Neutrophil (primary cell): ENCODE measurements around the gene CCDC70.

Experiments used
- H3K27ac ChIP-seq: fragments of 200-600 bp; sonication (generic); 2 replicates; pipeline ENCODE4 v1.5.1; 2016; ENCODE audit warnings: mild to moderate bottlenecking, moderate library complexity
- H3K27me3 ChIP-seq: fragments of 200-600 bp; sonication (generic); 2 replicates; pipeline ENCODE4 v1.6.0; 2016; ENCODE audit warnings: mild to moderate bottlenecking
- H3K36me3 ChIP-seq: fragments of 200-600 bp; sonication (generic); 2 replicates; pipeline ENCODE4 v1.5.1; 2017
- H3K4me1 ChIP-seq, 2 experiments: fragments of 200-600 bp in 1 of 2; sonication (generic) in 1 of 2; 1 replicate in 1 of 2; 2 replicates in 1 of 2; pipeline versions ENCODE4 v1.5.1 to v1.6.1; 2013 to 2016; ENCODE audit warnings: low read depth in 1 of 2, low read length in 1 of 2, mild to moderate bottlenecking in 1 of 2, moderate library complexity in 1 of 2; ENCODE audit not compliant: control insufficient read depth in 1 of 2, insufficient read depth in 1 of 2
- H3K4me3 ChIP-seq, 2 experiments: fragments of 200-600 bp in 1 of 2; sonication (generic) in 1 of 2; 1 replicate in 1 of 2; 2 replicates in 1 of 2; pipeline ENCODE4 v1.5.1; 2013 to 2016; ENCODE audit warnings: low read depth in 1 of 2, low read length in 1 of 2, mild to moderate bottlenecking in 1 of 2, moderate library complexity in 1 of 2
- H3K9me3 ChIP-seq: fragments of 200-600 bp; sonication (generic); 2 replicates; pipeline ENCODE4 v1.5.1; 2016
- CTCF ChIP-seq: fragments of 200-600 bp; sonication (generic); IDR thresholded peaks from 2 replicates; pipeline ENCODE4 v1.5.1; 2016; ENCODE audit warnings: antibody characterized with exemption

Gene CCDC70

GRCh38 chr13:51831519-51831918 lies 30.2 kb upstream of the CCDC70 start:
- H3K27me3 ChIP-seq: no peaks in the 10 kb centered on the region
- peak overlapping the region; percentile 97 for H3K27ac ChIP-seq
- H3K9me3 ChIP-seq: no peaks in the 10 kb centered on the region
- TF ChIP-seq CTCF: no peak
- H3K4me1 ChIP-seq: peaks cover 100% of the 10 kb centered on the region in 2 experiments
- H3K4me3 ChIP-seq: no peak overlapping the region
- peaks cover 3% of the 10 kb centered on the region for H3K36me3 ChIP-seq

DNA sequence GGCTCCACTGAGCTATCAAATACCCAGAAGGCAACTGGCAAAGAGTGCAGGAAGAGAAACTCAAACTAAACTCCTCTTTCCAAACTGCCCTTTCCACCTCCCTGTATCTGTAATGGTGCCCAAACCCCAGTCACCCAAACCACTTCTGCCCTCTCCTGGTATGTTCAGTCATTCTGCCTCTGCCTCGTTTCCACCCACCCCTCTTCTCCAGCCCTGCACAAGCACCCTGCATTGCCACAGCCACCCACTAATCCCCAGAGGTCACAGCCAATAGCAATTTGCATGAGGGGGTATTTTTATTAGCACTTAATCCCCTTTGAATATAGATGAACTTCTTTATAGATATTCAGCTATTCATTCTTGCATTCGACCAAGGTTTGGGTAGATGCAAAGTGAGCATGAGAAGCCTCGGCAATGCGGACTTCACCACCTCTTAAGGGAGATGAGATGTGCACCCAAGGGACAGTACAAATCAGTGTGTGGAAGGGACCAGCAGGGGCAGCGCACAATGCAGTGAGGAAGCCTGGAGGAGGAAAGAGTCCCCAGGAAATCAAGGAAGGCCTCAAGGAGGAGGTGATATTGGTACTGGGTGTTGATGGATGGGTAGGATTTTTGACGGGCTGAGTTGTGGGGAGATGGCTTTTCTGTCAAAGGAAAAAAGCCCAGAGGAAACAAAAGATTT lies 29.2 kb upstream of the CCDC70 start:
- peaks cover 100% of the 10 kb centered on the region in 2 experiments for H3K4me1 ChIP-seq
- TF ChIP-seq CTCF: peak; percentile 71
- peaks cover 3% of the 10 kb centered on the region for H3K36me3 ChIP-seq
- H3K4me3 ChIP-seq: no peak overlapping the region
- no peaks in the 10 kb centered on the region for H3K27me3 ChIP-seq
- peak overlapping the region; percentile 97 for H3K27ac ChIP-seq
- H3K9me3 ChIP-seq: no peaks in the 10 kb centered on the region

DNA sequence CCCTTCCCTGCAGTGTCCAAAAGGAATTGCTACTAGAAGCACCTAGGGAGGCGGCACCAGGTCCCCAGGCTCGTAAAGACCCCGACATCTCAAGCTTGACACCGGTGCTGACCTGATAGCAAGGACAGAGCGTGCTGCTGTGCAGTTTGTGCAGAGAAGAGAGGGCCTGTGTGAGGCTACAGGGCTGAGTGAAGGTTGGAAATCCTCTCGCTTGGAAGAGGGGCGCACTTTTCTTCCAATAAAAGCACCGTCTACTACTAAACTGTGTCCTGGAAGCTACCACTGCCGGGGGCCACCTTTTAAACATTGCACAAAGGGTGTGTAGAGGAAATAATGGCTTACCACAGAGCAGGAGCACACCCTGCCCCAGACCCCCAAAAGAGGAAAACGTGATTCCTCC lies 27.8 kb upstream of the CCDC70 start:
- peak overlapping the region; percentile 97 for H3K27ac ChIP-seq
- H3K36me3 ChIP-seq: peaks cover 3% of the 10 kb centered on the region
- no peaks in the 10 kb centered on the region for H3K27me3 ChIP-seq
- no peak for TF ChIP-seq CTCF
- H3K9me3 ChIP-seq: no peaks in the 10 kb centered on the region
- H3K4me3 ChIP-seq: no peak overlapping the region
- peaks cover 100% of the 10 kb centered on the region in 2 experiments for H3K4me1 ChIP-seq

- peak overlapping the region; percentile 97 for H3K27ac ChIP-seq
Measured at GRCh38 chr13:51834581-51835171, 27.1 kb upstream of the CCDC70 start.

GRCh38 chr13:51837016-51837415 lies 24.8 kb upstream of the CCDC70 start:
- Histone ChIP-seq H3K27ac (peak overlapping the region; percentile 97), H3K4me1 (peaks cover 94 to 99% of the 10 kb centered on the region in 2 experiments), H3K4me3 (peak overlapping the region; percentile 51 to 62), H3K9me3 (no peaks in the 10 kb centered on the region), H3K27me3 (no peaks in the 10 kb centered on the region), H3K36me3 (peaks cover 7% of the 10 kb centered on the region)
- no peak for TF ChIP-seq CTCF

More at GRCh38 chr13:51834581-51835171, 27.1 kb upstream of the CCDC70 start:
- peaks cover 100% of the 10 kb centered on the region in 2 experiments for H3K4me1 ChIP-seq
- no peak for TF ChIP-seq CTCF
- peaks cover 3% of the 10 kb centered on the region for H3K36me3 ChIP-seq
- no peaks in the 10 kb centered on the region for H3K9me3 ChIP-seq
- no peak overlapping the region for H3K4me3 ChIP-seq
- no peaks in the 10 kb centered on the region for H3K27me3 ChIP-seq
